Muscle of leg (tissue), 11 donors: ENCODE measurements around the gene CDC37L1. TPM values are rescaled to one million over a fixed set of nuclear protein-coding genes. Genes with fewer than 3 reads are reported as not detected.
A peak's percentile ranks its signal among the peaks of the same experiment; 100 is the strongest.

Experiments used
- DNase-seq: peaks from one replicate; pipeline ENCODE4 v3.0.0; 2013
- H3K27ac ChIP-seq: one replicate; pipeline ENCODE4 v1.5.1; 2013; ENCODE audit warnings: mild to moderate bottlenecking, low read length, control low read depth
- H3K27me3 ChIP-seq: one replicate; pipeline ENCODE4 v1.6.1; 2013; ENCODE audit warnings: low read length; ENCODE audit not compliant: control insufficient read depth, insufficient read depth
- H3K36me3 ChIP-seq: one replicate; pipeline ENCODE4 v1.6.1; 2013; ENCODE audit warnings: low read length; ENCODE audit not compliant: control insufficient read depth, insufficient read depth
- H3K4me1 ChIP-seq: one replicate; pipeline ENCODE4 v1.6.1; 2013; ENCODE audit warnings: low read length; ENCODE audit not compliant: control insufficient read depth, insufficient read depth
- H3K4me3 ChIP-seq: one replicate; pipeline ENCODE4 v1.5.1; 2013; ENCODE audit warnings: low read length, control low read depth
- H3K9me3 ChIP-seq: replicated peaks from 2 replicates; pipeline ENCODE4 v1.6.1; 2013; ENCODE audit warnings: low read depth, low read length; ENCODE audit not compliant: control insufficient read depth
- WGBS: methylation state at CpG from one replicate; pipeline ENCODE4 v1.1.5; 2013; ENCODE audit warnings: missing lambda C conversion rate; ENCODE audit not compliant: insufficient coverage; 5-methylcytosine and 5-hydroxymethylcytosine counted together
- polyA plus RNA-seq, 8 donors: library from polyadenylated mRNA; unstranded; fragments of 120-200 nt; gene quantifications; one replicate each; pipeline versions ENCODE4 v1.2.1 to v1.2.3, GENCODE V29; 2013; ENCODE audit warnings: inconsistent platforms in 1 of 8, low replicate concordance in 1 of 8; ENCODE audit not compliant: insufficient read length in 8 of 8, insufficient read depth in 1 of 8
- total RNA-seq: library from RNA; stranded (reverse); fragments of 120-200 nt; gene quantifications from one replicate; pipeline ENCODE4 v1.2.4, GENCODE V29; 2013

The CDC37L1 gene
- total and polyA plus RNA-seq, 9 donors, result 18.3 to 26.7 (median 21.6) TPM

DNA sequence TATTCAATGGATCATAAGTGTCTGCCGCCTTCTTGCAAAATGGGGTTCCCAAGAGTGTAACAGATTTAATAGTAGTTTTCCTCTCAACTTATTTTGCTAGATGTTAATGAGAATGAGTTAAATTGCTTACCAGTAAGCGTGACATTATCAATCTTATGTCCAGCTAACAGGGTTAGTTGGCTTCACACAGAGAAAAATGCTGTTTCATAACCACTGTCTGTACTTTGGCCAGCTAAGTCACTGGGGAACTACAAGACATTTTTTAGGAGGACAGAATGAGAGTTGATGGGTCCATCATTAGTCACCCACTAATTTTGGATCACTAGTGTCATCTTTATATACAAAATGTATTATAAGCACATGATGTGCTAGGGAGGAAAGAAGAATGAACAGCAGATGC, 1.4 kb downstream of the CDC37L1 start:
- no peak for DNase-seq
- H3K4me3 ChIP-seq, result peak overlapping the region; percentile 86
- no CpG with 5 or more reads among the region's 2 CpGs for WGBS
- peak overlapping the region; percentile 97 for H3K27ac ChIP-seq
- H3K4me1 ChIP-seq, result peaks cover 3% of the 10 kb centered on the region
- H3K36me3 ChIP-seq, result peaks cover 8% of the 10 kb centered on the region
- H3K27me3 ChIP-seq, result no peaks in the 10 kb centered on the region
- H3K9me3 ChIP-seq, result no peaks in the 10 kb centered on the region

GRCh38 chr9:4684820-4685219, 5.5 kb downstream of the CDC37L1 start:
- Histone ChIP-seq H3K4me1 (peaks cover 3% of the 10 kb centered on the region), H3K36me3 (peaks cover 15% of the 10 kb centered on the region), H3K27ac (no peak overlapping the region), H3K4me3 (no peak overlapping the region), H3K27me3 (no peaks in the 10 kb centered on the region), H3K9me3 (no peaks in the 10 kb centered on the region)
- 88% methylated on average over 4 of the region's 4 CpGs for WGBS
- no peak for DNase-seq

DNA sequence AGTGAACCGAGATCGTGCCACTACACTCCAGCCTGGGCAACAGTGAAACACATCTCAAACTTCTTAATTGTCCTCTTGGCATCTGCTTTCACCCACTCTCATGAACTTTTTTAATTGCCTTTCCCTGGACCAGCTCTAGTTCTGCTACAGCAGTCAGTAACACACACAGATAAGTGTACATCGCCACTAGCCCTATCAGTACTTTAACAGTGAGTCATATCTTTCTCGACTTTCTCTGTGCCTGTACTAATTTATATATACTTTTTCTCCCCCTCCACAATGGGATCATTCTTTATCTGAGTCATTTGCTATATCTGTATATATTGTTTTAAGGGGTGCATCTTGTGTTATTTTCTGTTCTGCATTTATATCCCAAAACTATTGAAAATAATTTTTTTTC, 6.7 kb downstream of the CDC37L1 start:
- H3K27ac ChIP-seq, result no peak overlapping the region
- H3K27me3 ChIP-seq, result no peaks in the 10 kb centered on the region
- no peaks in the 10 kb centered on the region for H3K9me3 ChIP-seq
- peaks cover 17% of the 10 kb centered on the region for H3K36me3 ChIP-seq
- WGBS, result 100% methylated on average over 3 of the region's 4 CpGs
- peaks cover 3% of the 10 kb centered on the region for H3K4me1 ChIP-seq
- DNase-seq, result no peak
- no peak overlapping the region for H3K4me3 ChIP-seq

GRCh38 chr9:4686584-4686983, 7.2 kb downstream of the CDC37L1 start:
- whole genome bisulfite sequencing, result no CpG with 5 or more reads among the region's 1 CpG
- no peak overlapping the region for H3K4me3 ChIP-seq
- DNase-seq, result no peak
- no peaks in the 10 kb centered on the region for H3K9me3 ChIP-seq
- H3K27ac ChIP-seq, result no peak overlapping the region
- H3K36me3 ChIP-seq, result peaks cover 21% of the 10 kb centered on the region
- no peaks in the 10 kb centered on the region for H3K4me1 ChIP-seq
- H3K27me3 ChIP-seq, result no peaks in the 10 kb centered on the region

DNA sequence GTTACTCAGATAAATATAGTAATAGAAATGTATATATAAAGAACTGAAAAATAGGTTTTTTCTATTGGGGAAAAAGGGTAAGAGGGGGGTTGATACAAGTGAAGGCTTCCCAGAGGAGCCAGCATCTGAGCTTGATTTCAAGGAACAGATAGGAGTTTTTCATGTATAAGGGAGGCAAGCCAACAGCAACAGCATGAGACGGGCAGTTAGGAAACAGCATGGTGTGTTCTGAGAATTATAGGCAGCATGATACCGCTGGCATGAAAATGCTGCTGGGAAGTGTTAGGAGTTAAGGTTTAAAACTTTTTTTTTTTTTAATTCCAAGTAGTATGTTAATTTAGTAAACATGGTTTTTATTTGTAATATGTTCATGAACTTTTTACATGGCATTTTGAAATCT, 9.7 kb downstream of the CDC37L1 start:
- WGBS, result 47% methylated on average over 2 of the region's 2 CpGs
- Histone ChIP-seq H3K36me3 (peaks cover 21% of the 10 kb centered on the region), H3K27me3 (no peaks in the 10 kb centered on the region), H3K9me3 (no peaks in the 10 kb centered on the region), H3K4me3 (no peak overlapping the region), H3K4me1 (no peaks in the 10 kb centered on the region), H3K27ac (no peak overlapping the region)
- no peak for DNase-seq

DNA sequence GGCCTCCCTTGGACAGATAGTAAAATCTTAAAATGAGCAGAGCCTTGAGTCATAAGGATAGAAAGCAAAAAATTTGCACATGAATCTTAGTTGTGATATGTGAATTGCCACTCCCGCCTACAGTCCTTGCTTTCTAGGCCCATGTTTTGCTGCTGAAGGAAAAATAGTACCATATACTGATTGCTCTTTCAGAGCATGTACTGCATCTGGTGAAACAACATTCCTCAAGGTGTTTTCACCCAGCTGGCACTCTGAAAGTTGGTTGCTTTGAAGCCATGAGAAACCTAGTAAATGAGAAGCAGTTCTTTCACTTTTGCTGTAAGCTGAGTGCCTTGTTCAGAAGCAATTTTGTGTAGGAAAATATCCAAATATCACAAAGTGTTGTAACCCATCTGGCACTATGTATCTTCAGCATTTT, 10.3 kb downstream of the CDC37L1 start:
- Histone ChIP-seq H3K27me3 (no peaks in the 10 kb centered on the region), H3K27ac (no peak overlapping the region), H3K36me3 (peaks cover 22% of the 10 kb centered on the region), H3K9me3 (no peaks in the 10 kb centered on the region), H3K4me3 (no peak overlapping the region), H3K4me1 (no peaks in the 10 kb centered on the region)
- no CpG with 5 or more reads among the region's 1 CpG for WGBS
- DNase-seq, result no peak

GRCh38 chr9:4690144-4690543, 10.8 kb downstream of the CDC37L1 start:
- no peaks in the 10 kb centered on the region for H3K4me1 ChIP-seq
- no peak for DNase-seq

DNA sequence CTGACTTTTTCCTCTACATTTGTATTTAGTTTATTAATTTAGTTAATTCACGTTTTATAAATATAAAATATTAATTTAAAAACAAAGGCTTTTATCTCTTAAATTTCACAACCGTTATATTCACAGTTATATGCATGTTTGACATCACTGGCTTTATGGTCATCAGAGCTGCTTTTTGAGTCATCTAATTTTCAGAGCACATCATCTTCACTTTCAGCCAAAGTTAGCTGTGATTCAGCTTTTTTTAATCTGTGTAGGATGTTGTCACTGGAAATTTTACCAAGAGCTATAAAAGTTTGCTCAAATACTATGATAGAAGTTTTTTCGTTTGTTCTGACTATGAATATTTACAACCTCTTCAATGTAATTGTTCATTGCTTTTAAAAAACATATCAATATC, 12.4 kb downstream of the CDC37L1 start:
- Histone ChIP-seq H3K27me3 (no peaks in the 10 kb centered on the region), H3K9me3 (no peaks in the 10 kb centered on the region), H3K4me1 (no peaks in the 10 kb centered on the region), H3K4me3 (no peak overlapping the region), H3K27ac (no peak overlapping the region), H3K36me3 (peaks cover 15% of the 10 kb centered on the region)
- WGBS, result no CpG with 5 or more reads among the region's 3 CpGs
- no peak for DNase-seq

More at GRCh38 chr9:4690144-4690543, 10.8 kb downstream of the CDC37L1 start:
- H3K27me3 ChIP-seq, result no peaks in the 10 kb centered on the region
- H3K4me3 ChIP-seq, result no peak overlapping the region
- H3K36me3 ChIP-seq, result peaks cover 17% of the 10 kb centered on the region
- 75% methylated on average over 1 of the region's 4 CpGs for WGBS
- H3K27ac ChIP-seq, result no peak overlapping the region
- H3K9me3 ChIP-seq, result no peaks in the 10 kb centered on the region

DNA sequence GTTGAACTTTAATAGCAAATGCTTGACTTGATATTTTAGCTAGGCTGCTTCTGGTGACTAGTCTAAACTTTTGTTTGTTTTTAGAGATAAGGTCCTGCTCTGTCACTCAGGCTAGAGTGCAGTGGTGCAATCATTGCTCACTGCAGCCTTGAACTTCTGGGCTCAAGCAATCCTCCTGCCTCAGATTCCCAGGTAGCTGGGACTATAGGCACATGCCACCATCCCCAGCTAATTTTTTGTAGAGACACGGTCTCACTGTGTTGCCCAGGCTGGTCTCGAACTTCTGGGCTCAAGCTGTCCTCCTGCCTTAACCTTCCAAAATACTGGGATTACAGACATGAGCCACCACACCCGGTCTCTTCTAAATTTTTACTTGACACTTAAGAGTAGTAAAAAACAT, 20.7 kb downstream of the CDC37L1 start:
- Histone ChIP-seq H3K27me3 (no peaks in the 10 kb centered on the region), H3K4me1 (no peaks in the 10 kb centered on the region), H3K36me3 (peaks cover 12% of the 10 kb centered on the region), H3K4me3 (no peak overlapping the region), H3K27ac (no peak overlapping the region), H3K9me3 (no peaks in the 10 kb centered on the region)
- WGBS, result no CpG with 5 or more reads among the region's 3 CpGs
- DNase-seq, result no peak

DNA sequence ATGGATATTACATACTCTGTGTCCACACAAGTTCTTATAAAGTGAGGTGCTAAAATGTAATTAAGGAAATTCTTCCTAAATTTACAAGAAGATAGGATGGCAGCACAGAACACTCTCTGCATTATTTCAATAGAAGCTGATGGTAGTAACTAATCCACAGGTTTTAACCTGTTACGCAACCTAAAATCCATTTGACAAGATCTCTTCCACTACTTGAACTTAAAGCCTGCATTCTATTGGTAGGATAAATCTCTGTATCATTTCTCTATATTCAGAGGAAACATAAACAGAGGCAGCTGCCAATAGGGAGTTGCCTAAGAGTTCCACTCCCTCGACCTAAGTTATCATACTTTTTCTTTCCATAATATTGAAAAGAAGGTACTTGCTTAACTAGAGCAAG, 21.6 kb downstream of the CDC37L1 start:
- H3K4me1 ChIP-seq, result no peaks in the 10 kb centered on the region
- no peak overlapping the region for H3K4me3 ChIP-seq
- H3K36me3 ChIP-seq, result peaks cover 10% of the 10 kb centered on the region
- DNase-seq, result no peak
- H3K27me3 ChIP-seq, result no peaks in the 10 kb centered on the region
- no peaks in the 10 kb centered on the region for H3K9me3 ChIP-seq
- no peak overlapping the region for H3K27ac ChIP-seq
- WGBS, result no CpG with 5 or more reads among the region's 2 CpGs

DNA sequence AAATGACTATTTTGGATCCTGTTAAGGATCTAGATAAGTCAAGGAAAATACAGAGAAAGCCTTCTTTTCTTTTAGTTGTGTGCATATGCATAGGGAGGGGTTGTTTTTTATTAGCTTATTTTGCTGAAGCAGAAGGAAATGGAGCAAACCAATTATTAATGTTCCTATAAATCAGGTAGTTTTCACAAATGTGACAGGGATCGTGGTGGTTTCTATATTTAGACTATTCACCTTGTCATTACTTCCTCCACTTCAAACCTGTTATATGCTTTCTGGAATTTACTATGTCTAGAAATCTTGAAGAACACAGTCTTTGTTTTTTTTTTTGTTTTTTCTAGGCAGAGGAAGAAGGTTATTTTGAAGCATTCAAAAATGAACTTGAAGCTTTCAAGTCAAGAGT, 22.2 kb downstream of the CDC37L1 start:
- WGBS, result no CpG with 5 or more reads among the region's 1 CpG
- Histone ChIP-seq H3K27ac (no peak overlapping the region), H3K4me3 (no peak overlapping the region), H3K4me1 (no peaks in the 10 kb centered on the region), H3K36me3 (peaks cover 10% of the 10 kb centered on the region), H3K9me3 (no peaks in the 10 kb centered on the region), H3K27me3 (no peaks in the 10 kb centered on the region)
- no peak for DNase-seq
